ENCODE measurements around the gene ASTN1. TPM values are rescaled to one million over a fixed set of nuclear protein-coding genes. Genes with fewer than 3 reads are reported as not detected.

ASTN1 gene
- total RNA-seq, 1 donor from 2014 or later, result 3.7 TPM

DNA sequence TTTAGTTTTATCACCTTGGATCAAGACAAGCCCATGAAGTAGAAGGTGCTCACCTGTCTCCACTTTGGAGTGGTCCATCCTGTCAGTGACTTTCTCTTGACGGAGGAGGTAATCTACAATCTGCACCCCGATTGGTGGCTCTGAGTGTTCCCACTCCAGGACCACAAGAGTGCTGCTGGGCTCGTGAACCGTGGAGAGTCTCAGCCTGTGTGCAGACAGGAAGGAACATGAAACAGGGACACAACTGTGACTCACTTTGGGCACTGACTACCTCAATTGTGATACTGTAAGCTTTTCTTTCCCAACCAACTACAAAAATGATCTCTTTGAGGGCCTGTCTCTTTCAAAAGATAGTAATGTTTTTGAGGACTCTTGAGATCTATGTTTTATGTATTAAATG is 280.2 kb downstream of the ASTN1 start:
- Histone ChIP-seq H3K27ac (ENCODE audit: low read depth, low read length) (no peak overlapping the region), H3K9ac (ENCODE audit: low read depth in 1 of 3, low read length in 3 of 3) (no peak overlapping the region), H3K27me3 (ENCODE audit: control insufficient read depth in 3 of 3, insufficient read depth in 3 of 3, low read length in 3 of 3) (no peaks in the 10 kb centered on the region), H3K9me3 (ENCODE audit: control insufficient read depth in 3 of 3, low read length in 3 of 3) (no peaks in the 10 kb centered on the region), H3K4me3 (ENCODE audit: low read length in 3 of 3) (no peak overlapping the region), H3K4me1 (ENCODE audit: control insufficient read depth in 3 of 3, insufficient read depth in 3 of 3, low read length in 3 of 3) (peaks cover 0 to 4% (median 0%) of the 10 kb centered on the region in 3 donors), H3K36me3 (ENCODE audit: control insufficient read depth in 3 of 3, insufficient read depth in 3 of 3, low read length in 3 of 3) (no peaks in the 10 kb centered on the region)

DNA sequence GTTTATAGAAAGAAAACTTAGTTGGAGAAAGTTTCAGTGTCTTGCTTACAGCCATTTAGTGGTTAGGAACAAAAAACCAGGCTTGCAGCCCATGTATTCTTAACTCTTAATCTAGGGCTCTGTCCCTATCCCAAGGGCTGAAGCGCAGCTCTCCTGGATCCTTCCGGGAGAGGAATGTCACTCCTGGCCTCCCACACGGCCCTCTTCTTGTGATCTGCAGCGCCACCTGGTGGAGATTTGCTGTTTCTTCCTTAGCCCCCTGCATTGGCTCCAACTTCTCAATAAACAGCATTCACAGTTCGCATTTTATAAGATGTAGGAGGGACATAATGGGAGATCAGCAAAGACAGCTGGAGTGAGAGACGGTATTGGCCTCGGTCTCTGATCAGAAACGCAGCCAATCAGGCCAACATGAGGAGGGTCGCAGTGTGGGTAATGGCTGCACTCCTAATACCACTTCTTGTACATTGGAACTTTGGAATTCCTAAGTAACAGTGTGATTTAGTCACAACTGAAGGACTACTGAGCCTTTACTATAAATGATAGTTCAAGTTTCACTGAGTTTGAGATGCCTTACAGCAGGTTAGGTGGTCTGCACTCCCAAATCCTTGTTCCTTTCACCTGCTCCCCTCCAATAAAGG is 283.4 kb downstream of the ASTN1 start:
- no peak overlapping the region for H3K9ac ChIP-seq (ENCODE audit: low read depth in 1 of 3, low read length in 3 of 3)
- no peak overlapping the region for H3K27ac ChIP-seq (ENCODE audit: low read depth, low read length)
- H3K9me3 ChIP-seq (ENCODE audit: control insufficient read depth in 3 of 3, low read length in 3 of 3), result no peaks in the 10 kb centered on the region
- no peaks in the 10 kb centered on the region for H3K27me3 ChIP-seq (ENCODE audit: control insufficient read depth in 3 of 3, insufficient read depth in 3 of 3, low read length in 3 of 3)
- no peak overlapping the region for H3K4me3 ChIP-seq (ENCODE audit: low read length in 3 of 3)
- no peaks in the 10 kb centered on the region for H3K36me3 ChIP-seq (ENCODE audit: control insufficient read depth in 3 of 3, insufficient read depth in 3 of 3, low read length in 3 of 3)
- H3K4me1 ChIP-seq (ENCODE audit: control insufficient read depth in 3 of 3, insufficient read depth in 3 of 3, low read length in 3 of 3), result peaks cover 0 to 4% (median 0%) of the 10 kb centered on the region in 3 donors

GRCh38 chr1:176879784-176880620 is 284.5 kb downstream of the ASTN1 start:
- Histone ChIP-seq H3K4me3 (ENCODE audit: low read length in 3 of 3) (no peak overlapping the region), H3K27me3 (ENCODE audit: control insufficient read depth in 3 of 3, insufficient read depth in 3 of 3, low read length in 3 of 3) (no peaks in the 10 kb centered on the region), H3K9ac (ENCODE audit: low read depth in 1 of 3, low read length in 3 of 3) (no peak overlapping the region), H3K27ac (ENCODE audit: low read depth, low read length) (no peak overlapping the region), H3K9me3 (ENCODE audit: control insufficient read depth in 3 of 3, low read length in 3 of 3) (no peaks in the 10 kb centered on the region), H3K4me1 (ENCODE audit: control insufficient read depth in 3 of 3, insufficient read depth in 3 of 3, low read length in 3 of 3) (peaks cover 0 to 4% (median 0%) of the 10 kb centered on the region in 3 donors), H3K36me3 (ENCODE audit: control insufficient read depth in 3 of 3, insufficient read depth in 3 of 3, low read length in 3 of 3) (no peaks in the 10 kb centered on the region)

- Histone ChIP-seq H3K9me3 (ENCODE audit: control insufficient read depth in 3 of 3, low read length in 3 of 3) (no peaks in the 10 kb centered on the region), H3K36me3 (ENCODE audit: control insufficient read depth in 3 of 3, insufficient read depth in 3 of 3, low read length in 3 of 3) (no peaks in the 10 kb centered on the region), H3K9ac (ENCODE audit: low read depth in 1 of 3, low read length in 3 of 3) (no peak overlapping the region), H3K27ac (ENCODE audit: low read depth, low read length) (no peak overlapping the region), H3K4me3 (ENCODE audit: low read length in 3 of 3) (no peak overlapping the region), H3K4me1 (ENCODE audit: control insufficient read depth in 3 of 3, insufficient read depth in 3 of 3, low read length in 3 of 3) (peaks cover 0 to 4% (median 0%) of the 10 kb centered on the region in 3 donors), H3K27me3 (ENCODE audit: control insufficient read depth in 3 of 3, insufficient read depth in 3 of 3, low read length in 3 of 3) (no peaks in the 10 kb centered on the region)
Measured at GRCh38 chr1:176878750-176879536, 285.6 kb downstream of the ASTN1 start.

DNA sequence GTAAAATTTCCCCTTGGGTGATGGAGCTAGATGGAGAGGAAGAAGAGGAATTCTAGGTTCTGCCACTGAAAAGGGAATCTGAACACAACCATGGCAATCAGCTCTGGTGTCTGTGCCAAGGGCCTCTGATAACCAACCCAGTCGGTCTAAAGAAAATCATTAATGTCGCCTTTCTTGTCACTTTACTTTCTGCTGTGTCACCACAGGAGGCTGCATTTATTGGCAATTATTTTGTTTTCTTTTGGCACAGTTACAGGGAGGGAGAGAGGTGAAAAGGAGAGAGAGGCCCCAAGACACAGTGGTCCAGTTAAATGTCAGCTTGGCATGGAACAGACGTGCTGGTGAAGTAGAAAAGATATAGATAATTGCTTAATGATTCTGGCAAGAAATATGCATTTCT is 287.0 kb downstream of the ASTN1 start:
- peaks cover 0 to 4% (median 0%) of the 10 kb centered on the region in 3 donors for H3K4me1 ChIP-seq (ENCODE audit: control insufficient read depth in 3 of 3, insufficient read depth in 3 of 3, low read length in 3 of 3)
- H3K36me3 ChIP-seq (ENCODE audit: control insufficient read depth in 3 of 3, insufficient read depth in 3 of 3, low read length in 3 of 3), result no peaks in the 10 kb centered on the region
- no peaks in the 10 kb centered on the region for H3K27me3 ChIP-seq (ENCODE audit: control insufficient read depth in 3 of 3, insufficient read depth in 3 of 3, low read length in 3 of 3)
- H3K9ac ChIP-seq (ENCODE audit: low read depth in 1 of 3, low read length in 3 of 3), result no peak overlapping the region
- no peaks in the 10 kb centered on the region for H3K9me3 ChIP-seq (ENCODE audit: control insufficient read depth in 3 of 3, low read length in 3 of 3)
- H3K4me3 ChIP-seq (ENCODE audit: low read length in 3 of 3), result no peak overlapping the region
- H3K27ac ChIP-seq (ENCODE audit: low read depth, low read length), result no peak overlapping the region

DNA sequence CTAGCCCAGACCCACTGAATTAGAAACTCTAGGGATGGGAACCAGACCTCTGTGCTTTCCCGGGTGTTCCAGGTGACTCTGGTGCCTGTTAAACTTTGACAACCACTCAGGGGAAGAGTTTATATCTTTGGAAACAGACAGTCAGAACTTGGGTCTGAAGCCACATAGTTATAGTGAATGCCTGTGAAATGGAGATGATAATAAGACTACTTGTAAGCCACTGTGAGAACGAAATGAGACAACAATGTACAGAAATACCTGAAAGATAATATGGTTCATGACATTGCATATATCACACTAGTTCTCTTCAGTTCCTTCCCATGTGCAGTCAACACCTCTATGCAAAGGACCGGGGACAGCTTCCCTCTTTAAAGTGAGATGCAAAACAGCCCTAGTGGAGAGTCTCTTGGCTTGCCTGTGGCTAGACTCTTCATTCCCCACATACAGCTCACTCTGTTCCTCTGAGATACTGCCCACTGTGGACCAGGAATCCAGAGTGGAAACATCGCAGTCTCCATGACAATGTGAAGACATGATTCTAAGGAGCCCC is 287.5 kb downstream of the ASTN1 start:
- H3K4me3 ChIP-seq (ENCODE audit: low read length in 3 of 3), result no peak overlapping the region
- no peaks in the 10 kb centered on the region for H3K36me3 ChIP-seq (ENCODE audit: control insufficient read depth in 3 of 3, insufficient read depth in 3 of 3, low read length in 3 of 3)
- H3K9me3 ChIP-seq (ENCODE audit: control insufficient read depth in 3 of 3, low read length in 3 of 3), result no peaks in the 10 kb centered on the region
- no peak overlapping the region for H3K27ac ChIP-seq (ENCODE audit: low read depth, low read length)
- H3K9ac ChIP-seq (ENCODE audit: low read depth in 1 of 3, low read length in 3 of 3), result no peak overlapping the region
- peaks cover 0 to 4% (median 0%) of the 10 kb centered on the region in 3 donors for H3K4me1 ChIP-seq (ENCODE audit: control insufficient read depth in 3 of 3, insufficient read depth in 3 of 3, low read length in 3 of 3)
- H3K27me3 ChIP-seq (ENCODE audit: control insufficient read depth in 3 of 3, insufficient read depth in 3 of 3, low read length in 3 of 3), result no peaks in the 10 kb centered on the region

DNA sequence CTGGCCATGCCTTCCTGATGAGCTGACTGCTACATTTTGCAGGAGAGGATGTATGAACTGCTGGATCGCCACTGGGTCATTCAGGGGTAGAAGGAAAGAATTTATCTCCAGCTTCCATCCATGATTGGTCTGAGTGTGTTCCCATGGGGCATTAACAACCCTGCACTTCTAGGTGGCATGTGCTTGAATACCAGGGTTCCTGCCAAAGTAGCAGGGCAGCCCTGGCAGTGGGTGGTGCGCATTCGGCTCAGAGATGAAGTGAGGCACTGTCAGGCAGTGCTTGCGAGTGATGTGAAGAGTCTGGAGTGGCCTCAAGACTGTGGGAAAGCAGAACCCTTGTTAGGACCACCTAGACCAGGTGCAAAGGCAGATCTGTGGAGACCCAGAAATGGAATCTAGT is 294.9 kb downstream of the ASTN1 start:
- Histone ChIP-seq H3K27me3 (ENCODE audit: control insufficient read depth in 3 of 3, insufficient read depth in 3 of 3, low read length in 3 of 3) (no peaks in the 10 kb centered on the region), H3K27ac (ENCODE audit: low read depth, low read length) (no peak overlapping the region), H3K9me3 (ENCODE audit: control insufficient read depth in 3 of 3, low read length in 3 of 3) (no peaks in the 10 kb centered on the region), H3K4me1 (ENCODE audit: control insufficient read depth in 3 of 3, insufficient read depth in 3 of 3, low read length in 3 of 3) (no peaks in the 10 kb centered on the region), H3K9ac (ENCODE audit: low read depth in 1 of 3, low read length in 3 of 3) (no peak overlapping the region), H3K36me3 (ENCODE audit: control insufficient read depth in 3 of 3, insufficient read depth in 3 of 3, low read length in 3 of 3) (no peaks in the 10 kb centered on the region), H3K4me3 (ENCODE audit: low read length in 3 of 3) (no peak overlapping the region)

DNA sequence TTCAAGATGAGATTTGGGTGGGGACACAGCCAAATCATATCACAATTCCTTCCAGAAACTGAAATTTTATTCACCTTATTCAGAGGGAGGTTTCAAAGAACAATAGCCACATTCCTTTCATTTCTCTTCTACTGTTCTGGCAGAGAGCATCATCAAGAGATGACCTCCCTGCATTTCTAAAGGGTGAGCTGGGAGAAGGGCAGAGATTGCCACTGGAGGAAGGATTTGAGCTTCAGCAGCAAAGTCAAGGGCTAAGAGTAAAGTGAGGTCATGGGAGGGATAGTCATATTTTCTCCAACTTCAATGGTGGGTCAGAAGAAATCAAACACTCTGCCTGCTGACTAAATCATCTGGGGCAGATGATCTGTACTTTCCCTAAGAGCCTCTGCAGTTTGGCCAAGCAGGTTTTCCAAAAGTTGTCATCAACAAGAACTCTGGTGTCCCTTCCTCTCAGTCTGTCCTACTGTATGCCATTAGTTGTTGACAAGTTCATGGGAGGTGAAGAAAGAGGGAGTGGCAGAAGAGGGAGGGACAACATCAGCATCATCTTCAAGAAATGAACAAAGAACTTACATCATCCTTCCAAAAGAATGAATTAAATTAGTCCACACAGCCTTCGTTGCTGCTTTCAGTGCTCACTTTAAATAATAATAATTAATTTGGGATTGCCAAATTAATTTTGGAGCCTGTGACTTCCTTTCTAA is 298.3 kb downstream of the ASTN1 start:
- no peaks in the 10 kb centered on the region for H3K4me1 ChIP-seq (ENCODE audit: control insufficient read depth in 3 of 3, insufficient read depth in 3 of 3, low read length in 3 of 3)
- H3K9ac ChIP-seq (ENCODE audit: low read depth in 1 of 3, low read length in 3 of 3), result no peak overlapping the region
- no peaks in the 10 kb centered on the region for H3K9me3 ChIP-seq (ENCODE audit: control insufficient read depth in 3 of 3, low read length in 3 of 3)
- no peak overlapping the region for H3K4me3 ChIP-seq (ENCODE audit: low read length in 3 of 3)
- H3K27me3 ChIP-seq (ENCODE audit: control insufficient read depth in 3 of 3, insufficient read depth in 3 of 3, low read length in 3 of 3), result no peaks in the 10 kb centered on the region
- H3K27ac ChIP-seq (ENCODE audit: low read depth, low read length), result no peak overlapping the region
- H3K36me3 ChIP-seq (ENCODE audit: control insufficient read depth in 3 of 3, insufficient read depth in 3 of 3, low read length in 3 of 3), result no peaks in the 10 kb centered on the region

GRCh38 chr1:176864211-176864610 is 300.3 kb downstream of the ASTN1 start:
- H3K4me3 ChIP-seq (ENCODE audit: low read length in 3 of 3), result no peak overlapping the region
- no peak overlapping the region for H3K27ac ChIP-seq (ENCODE audit: low read depth, low read length)
- H3K36me3 ChIP-seq (ENCODE audit: control insufficient read depth in 3 of 3, insufficient read depth in 3 of 3, low read length in 3 of 3), result no peaks in the 10 kb centered on the region
- no peak overlapping the region for H3K9ac ChIP-seq (ENCODE audit: low read depth in 1 of 3, low read length in 3 of 3)
- no peaks in the 10 kb centered on the region for H3K9me3 ChIP-seq (ENCODE audit: control insufficient read depth in 3 of 3, low read length in 3 of 3)
- no peaks in the 10 kb centered on the region for H3K4me1 ChIP-seq (ENCODE audit: control insufficient read depth in 3 of 3, insufficient read depth in 3 of 3, low read length in 3 of 3)
- H3K27me3 ChIP-seq (ENCODE audit: control insufficient read depth in 3 of 3, insufficient read depth in 3 of 3, low read length in 3 of 3), result no peaks in the 10 kb centered on the region
